ENCODE measurements around the gene SEPTIN5. TPM values are rescaled to one million over a fixed set of nuclear protein-coding genes. Genes with fewer than 3 reads are reported as not detected.

Gene SEPTIN5
- total RNA-seq, 1 experiment from 2014 or later = 1.00 TPM

GRCh38 chr22:19765477-19766239, 51.4 kb downstream of the SEPTIN5 start:
- Histone ChIP-seq H3K9me3 (no peaks in the 10 kb centered on the region), H3K27me3 (replicated peaks; ENCODE audit: control insufficient read depth, insufficient read depth, low read length) (no peaks in the 10 kb centered on the region), H3K4me3 (ENCODE audit: low read depth, low read length) (no peak overlapping the region), H3K36me3 (ENCODE audit: control insufficient read depth, insufficient read depth, low read length) (no peaks in the 10 kb centered on the region), H3K4me1 (peaks cover 12% of the 10 kb centered on the region)
- TF ChIP-seq CTCF (IDR thresholded peaks at IDR 0.05; ENCODE audit: insufficient read depth in 1 of 2, low read depth in 1 of 2, low read length in 1 of 2, severe bottlenecking in 1 of 2, unreplicated experiment in 1 of 2) = no peak
- Mint-ChIP-seq H3K4me1 (ENCODE audit: low read depth, unreplicated experiment) (no peaks in the 10 kb centered on the region), H3K36me3 (ENCODE audit: insufficient read depth, unreplicated experiment) (no peaks in the 10 kb centered on the region), H3K27ac (ENCODE audit: unreplicated experiment) (no peak overlapping the region), H3K4me3 (ENCODE audit: unreplicated experiment) (peak overlapping the region; percentile 29), H3K27me3 (ENCODE audit: insufficient read depth, unreplicated experiment) (no peaks in the 10 kb centered on the region), H3K9me3 (ENCODE audit: unreplicated experiment) (no peaks in the 10 kb centered on the region)
- no TSS peak for BruUV-seq (replicated peaks)
- no peak for DNase-seq
- intact Hi-C loops (cut with micrococcal nuclease; ENCODE audit: unreplicated experiment) = no loop called here
- ChIA-PET CTCF (interaction anchor here (1.0 to 1.8 kb wide), 2 partner anchors 24 to 35 kb away, joined by 3 to 5 read pairs; no protein-coding TSS in a partner anchor), POLR2A (no interaction called here)

- no peaks in the 10 kb centered on the region for H3K4me1 Mint-ChIP-seq (ENCODE audit: low read depth, unreplicated experiment)
- no peak overlapping the region for H3K4me3 Mint-ChIP-seq (ENCODE audit: unreplicated experiment)
- H3K36me3 Mint-ChIP-seq (ENCODE audit: insufficient read depth, unreplicated experiment) = no peaks in the 10 kb centered on the region
- Histone ChIP-seq H3K4me1 (peaks cover 12% of the 10 kb centered on the region), H3K27me3 (replicated peaks; ENCODE audit: control insufficient read depth, insufficient read depth, low read length) (no peaks in the 10 kb centered on the region), H3K9me3 (no peaks in the 10 kb centered on the region), H3K36me3 (ENCODE audit: control insufficient read depth, insufficient read depth, low read length) (no peaks in the 10 kb centered on the region), H3K4me3 (ENCODE audit: low read depth, low read length) (no peak overlapping the region)
- CTCF ChIA-PET = interaction anchor here (0.9 to 1.8 kb wide), 3 partner anchors 24 to 80 kb away, joined by 3 to 5 read pairs (median 3); no protein-coding TSS in a partner anchor
- intact Hi-C loops (cut with micrococcal nuclease; ENCODE audit: unreplicated experiment) = no loop called here
- no peak for DNase-seq
- TF ChIP-seq CTCF (IDR thresholded peaks at IDR 0.05; ENCODE audit: insufficient read depth in 1 of 2, low read depth in 1 of 2, low read length in 1 of 2, severe bottlenecking in 1 of 2, unreplicated experiment in 1 of 2) = no peak
- H3K27ac Mint-ChIP-seq (ENCODE audit: unreplicated experiment) = no peak overlapping the region
- no peaks in the 10 kb centered on the region for H3K9me3 Mint-ChIP-seq (ENCODE audit: unreplicated experiment)
- no TSS peak for BruUV-seq (replicated peaks)
- no peaks in the 10 kb centered on the region for H3K27me3 Mint-ChIP-seq (ENCODE audit: insufficient read depth, unreplicated experiment)
- POLR2A ChIA-PET = no interaction called here
Observed at GRCh38 chr22:19766240-19766510, 51.9 kb downstream of the SEPTIN5 start.

GRCh38 chr22:19766511-19767426, 52.5 kb downstream of the SEPTIN5 start:
- no peaks in the 10 kb centered on the region for H3K27me3 ChIP-seq (replicated peaks; ENCODE audit: control insufficient read depth, insufficient read depth, low read length)
- H3K27ac Mint-ChIP-seq (ENCODE audit: unreplicated experiment) = no peak overlapping the region
- H3K4me3 Mint-ChIP-seq (ENCODE audit: unreplicated experiment) = peak overlapping the region; percentile 61

More at GRCh38 chr22:19766511-19767426, 52.5 kb downstream of the SEPTIN5 start:
- Histone ChIP-seq H3K9me3 (no peaks in the 10 kb centered on the region), H3K4me1 (peaks cover 12% of the 10 kb centered on the region), H3K36me3 (ENCODE audit: control insufficient read depth, insufficient read depth, low read length) (no peaks in the 10 kb centered on the region), H3K4me3 (ENCODE audit: low read depth, low read length) (peak overlapping the region; percentile 36)
- DNase-seq = peak; percentile 60 to 73
- POLR2A ChIA-PET = no interaction called here
- intact Hi-C loops (cut with micrococcal nuclease; ENCODE audit: unreplicated experiment) = loop anchor here (1.0 kb wide), 1 partner anchor 35 kb away; no protein-coding TSS in a partner anchor
- no peaks in the 10 kb centered on the region for H3K4me1 Mint-ChIP-seq (ENCODE audit: low read depth, unreplicated experiment)
- H3K27me3 Mint-ChIP-seq (ENCODE audit: insufficient read depth, unreplicated experiment) = peaks cover under 1% of the 10 kb centered on the region
- CTCF ChIA-PET = interaction anchor here (0.9 to 1.8 kb wide), 3 partner anchors 25 to 81 kb away, joined by 3 to 5 read pairs (median 3); no protein-coding TSS in a partner anchor
- no TSS peak for BruUV-seq (replicated peaks)
- peak; percentile 36 to 48 for TF ChIP-seq CTCF (IDR thresholded peaks at IDR 0.05; ENCODE audit: insufficient read depth in 1 of 2, low read depth in 1 of 2, low read length in 1 of 2, severe bottlenecking in 1 of 2, unreplicated experiment in 1 of 2)
- H3K9me3 Mint-ChIP-seq (ENCODE audit: unreplicated experiment) = no peaks in the 10 kb centered on the region
- no peaks in the 10 kb centered on the region for H3K36me3 Mint-ChIP-seq (ENCODE audit: insufficient read depth, unreplicated experiment)

Measured in Caco-2 (cell line).